ENCODE measurements around the gene PRDM16.

Gene PRDM16

GRCh38 chr1:3393987-3394920 lies 325.3 kb downstream of the PRDM16 start:
- TF ChIP-seq CTCF (IDR thresholded peaks at IDR 0.05; ENCODE audit: low read depth, low read length), result no peak

DNA sequence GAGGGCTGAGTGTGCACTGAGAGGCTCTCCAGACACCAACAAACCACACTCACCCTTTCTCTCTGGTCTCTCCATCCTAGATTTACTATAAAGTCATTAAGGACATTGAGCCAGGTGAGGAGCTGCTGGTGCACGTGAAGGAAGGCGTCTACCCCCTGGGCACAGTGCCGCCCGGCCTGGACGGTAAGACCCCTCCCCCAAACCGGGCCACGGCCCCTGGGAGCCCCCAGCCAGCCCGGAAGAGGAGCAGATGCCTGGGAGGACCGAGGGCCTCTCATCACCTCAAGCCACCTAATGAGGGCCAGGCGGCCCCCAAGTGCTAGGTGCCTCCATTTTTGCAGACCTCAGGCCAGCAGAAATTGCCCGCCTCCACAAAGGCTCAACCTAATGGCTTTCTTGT lies 327.4 kb downstream of the PRDM16 start:
- Histone ChIP-seq H3K27me3 (ENCODE audit: insufficient read depth, low read depth, severe bottlenecking) (no peaks in the 10 kb centered on the region), H3K9me3 (ENCODE audit: severe bottlenecking) (no peaks in the 10 kb centered on the region), H3K27ac (no peak overlapping the region), H3K36me3 (no peaks in the 10 kb centered on the region), H3K4me3 (ENCODE audit: low read depth, low read length) (no peak overlapping the region)
- DNase-seq, result no peak
- no peak for TF ChIP-seq CTCF (IDR thresholded peaks at IDR 0.05; ENCODE audit: low read depth, low read length)

More at GRCh38 chr1:3393987-3394920, 325.3 kb downstream of the PRDM16 start:
- no peak for DNase-seq
- Histone ChIP-seq H3K9me3 (ENCODE audit: severe bottlenecking) (no peaks in the 10 kb centered on the region), H3K27ac (no peak overlapping the region), H3K4me3 (ENCODE audit: low read depth, low read length) (no peak overlapping the region), H3K27me3 (ENCODE audit: insufficient read depth, low read depth, severe bottlenecking) (no peaks in the 10 kb centered on the region), H3K36me3 (no peaks in the 10 kb centered on the region)

GRCh38 chr1:3397311-3397710 lies 328.3 kb downstream of the PRDM16 start:
- H3K4me3 ChIP-seq (ENCODE audit: low read depth, low read length), result no peak overlapping the region
- no peak for TF ChIP-seq CTCF (IDR thresholded peaks at IDR 0.05; ENCODE audit: low read depth, low read length)
- H3K27me3 ChIP-seq (ENCODE audit: insufficient read depth, low read depth, severe bottlenecking), result no peaks in the 10 kb centered on the region
- no peak for DNase-seq
- H3K9me3 ChIP-seq (ENCODE audit: severe bottlenecking), result no peaks in the 10 kb centered on the region
- H3K36me3 ChIP-seq, result no peaks in the 10 kb centered on the region
- no peak overlapping the region for H3K27ac ChIP-seq

GRCh38 chr1:3398396-3399140 lies 329.6 kb downstream of the PRDM16 start:
- Histone ChIP-seq H3K36me3 (no peaks in the 10 kb centered on the region), H3K27me3 (ENCODE audit: insufficient read depth, low read depth, severe bottlenecking) (no peaks in the 10 kb centered on the region), H3K4me3 (ENCODE audit: low read depth, low read length) (no peak overlapping the region), H3K27ac (no peak overlapping the region), H3K9me3 (ENCODE audit: severe bottlenecking) (no peaks in the 10 kb centered on the region)
- no peak for TF ChIP-seq CTCF (IDR thresholded peaks at IDR 0.05; ENCODE audit: low read depth, low read length)
- DNase-seq, result no peak

DNA sequence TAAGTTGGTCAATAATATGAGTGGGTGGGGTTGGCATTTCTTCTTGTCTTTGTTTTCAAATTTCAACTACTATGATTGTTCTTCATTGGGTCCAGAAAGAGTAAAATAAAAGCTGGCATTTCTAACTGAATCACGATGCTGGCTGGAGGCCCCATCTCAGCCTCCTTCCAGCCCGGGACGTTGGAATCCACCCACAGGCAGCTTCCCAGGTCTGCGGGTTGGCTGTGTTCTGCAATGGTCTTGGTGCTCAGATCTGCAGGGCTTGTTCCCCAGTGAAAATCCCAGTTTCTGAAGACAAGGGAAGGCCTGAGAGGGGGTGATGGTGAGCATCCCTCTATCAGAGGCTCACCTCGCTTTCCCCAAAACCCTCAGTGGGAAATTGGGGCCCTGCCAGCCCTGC lies 330.7 kb downstream of the PRDM16 start:
- H3K27me3 ChIP-seq (ENCODE audit: insufficient read depth, low read depth, severe bottlenecking), result no peaks in the 10 kb centered on the region
- H3K36me3 ChIP-seq, result no peaks in the 10 kb centered on the region
- no peak overlapping the region for H3K27ac ChIP-seq
- no peak for DNase-seq
- no peaks in the 10 kb centered on the region for H3K9me3 ChIP-seq (ENCODE audit: severe bottlenecking)
- TF ChIP-seq CTCF (IDR thresholded peaks at IDR 0.05; ENCODE audit: low read depth, low read length), result no peak
- H3K4me3 ChIP-seq (ENCODE audit: low read depth, low read length), result no peak overlapping the region

Data from WERI-Rb-1 (cell line).